Activated naive CD4-positive, alpha-beta T cell treated with anti-CD3 and anti-CD28 coated beads, Interleukin-2, amount 10 ng/mL, durations not matched to agents 7 days and 5 days (primary cell): ENCODE data around the gene REXO4.
"Not testable (repeated sequence)": the region's sequence is repeated elsewhere in the genome, so short reads cannot be mapped to it uniquely, and the experiment has no call there.

Source experiments
- CTCF ChIA-PET: fragments of 350-600 bp; sonication (Branson Sonifier 250); formaldehyde crosslinking; loops from one replicate; lab custom pipeline; 2021; ENCODE audit warnings: antibody characterized with exemption; lab: Charles Lee
- DNase-seq: peaks from one replicate; pipeline ENCODE4 v3.0.0-alpha.2; 2020
- H3K27ac Mint-ChIP-seq: one replicate; pipeline ENCODE4 v1.8.0; 2021; ENCODE audit warnings: mild to moderate bottlenecking, moderate library complexity, mixed read lengths
- H3K27me3 Mint-ChIP-seq: one replicate; pipeline ENCODE4 v1.8.0; 2021; ENCODE audit warnings: mild to moderate bottlenecking, mixed read lengths
- H3K36me3 Mint-ChIP-seq: one replicate; pipeline ENCODE4 v1.8.0; 2021; ENCODE audit warnings: mixed read lengths
- H3K4me1 Mint-ChIP-seq: one replicate; pipeline ENCODE4 v1.8.0; 2021; ENCODE audit warnings: mixed read lengths
- H3K4me3 Mint-ChIP-seq: one replicate; pipeline ENCODE4 v1.8.0; 2021; ENCODE audit warnings: mild to moderate bottlenecking, moderate library complexity, mixed read lengths
- H3K9me3 Mint-ChIP-seq: one replicate; pipeline ENCODE4 v1.8.0; 2021; ENCODE audit warnings: mixed read lengths

REXO4 gene

DNA sequence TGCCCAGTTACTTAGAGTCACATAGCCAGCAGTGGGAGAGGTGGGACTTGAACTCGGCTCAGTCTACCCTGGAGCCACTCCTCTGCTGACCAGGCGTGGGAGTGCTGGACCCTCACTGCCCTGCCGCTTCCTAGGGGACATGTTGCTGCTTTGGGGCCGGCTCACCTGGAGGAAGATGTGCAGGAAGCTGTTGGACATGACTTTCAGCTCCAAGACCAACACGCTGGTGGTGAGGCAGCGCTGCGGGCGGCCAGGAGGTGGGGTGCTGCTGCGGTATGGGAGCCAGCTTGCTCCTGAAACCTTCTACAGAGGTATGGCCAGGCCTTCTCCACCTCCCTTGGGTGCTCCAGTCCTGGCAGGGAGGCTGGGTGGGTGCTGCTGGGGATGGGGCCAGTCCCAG lies 38.6 kb upstream of the REXO4 start:
- Mint-ChIP-seq H3K27ac (no peak overlapping the region), H3K36me3 (no peaks in the 10 kb centered on the region), H3K27me3 (peaks cover 55% of the 10 kb centered on the region), H3K4me1 (peaks cover 10% of the 10 kb centered on the region), H3K9me3 (no peaks in the 10 kb centered on the region), H3K4me3 (no peak overlapping the region)
- DNase-seq = no peak
- CTCF ChIA-PET = interaction anchor here (1.3 to 1.4 kb wide), 2 partner anchors 14 to 29 kb away, joined by 3 read pairs; no protein-coding TSS in a partner anchor

DNA sequence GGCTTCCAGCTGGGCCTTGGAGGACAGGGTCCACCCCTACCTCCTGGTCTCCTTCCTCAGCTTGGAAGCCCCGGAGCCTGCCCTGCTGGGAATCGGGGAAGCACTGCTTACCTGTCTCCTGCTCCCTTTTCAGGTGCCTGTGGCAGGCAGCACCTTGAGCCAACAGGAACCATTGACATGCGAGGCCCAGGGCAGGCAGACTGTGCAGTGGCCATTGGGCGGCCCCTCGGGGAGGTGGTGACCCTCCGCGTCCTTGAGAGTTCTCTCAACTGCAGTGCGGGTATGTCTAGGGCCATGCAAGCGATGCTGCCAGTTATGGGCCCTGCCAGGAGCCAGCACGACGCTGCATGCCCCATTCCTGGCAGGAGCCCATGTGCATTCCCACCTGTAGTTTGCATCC lies 38.1 kb upstream of the REXO4 start:
- H3K27ac Mint-ChIP-seq = no peak overlapping the region
- H3K4me3 Mint-ChIP-seq = no peak overlapping the region
- CTCF ChIA-PET = interaction anchor here (1.3 to 1.4 kb wide), 2 partner anchors 14 to 29 kb away, joined by 3 read pairs; no protein-coding TSS in a partner anchor
- peaks cover 10% of the 10 kb centered on the region for H3K4me1 Mint-ChIP-seq
- no peaks in the 10 kb centered on the region for H3K9me3 Mint-ChIP-seq
- H3K36me3 Mint-ChIP-seq = no peaks in the 10 kb centered on the region
- DNase-seq = no peak
- H3K27me3 Mint-ChIP-seq = peaks cover 50% of the 10 kb centered on the region

DNA sequence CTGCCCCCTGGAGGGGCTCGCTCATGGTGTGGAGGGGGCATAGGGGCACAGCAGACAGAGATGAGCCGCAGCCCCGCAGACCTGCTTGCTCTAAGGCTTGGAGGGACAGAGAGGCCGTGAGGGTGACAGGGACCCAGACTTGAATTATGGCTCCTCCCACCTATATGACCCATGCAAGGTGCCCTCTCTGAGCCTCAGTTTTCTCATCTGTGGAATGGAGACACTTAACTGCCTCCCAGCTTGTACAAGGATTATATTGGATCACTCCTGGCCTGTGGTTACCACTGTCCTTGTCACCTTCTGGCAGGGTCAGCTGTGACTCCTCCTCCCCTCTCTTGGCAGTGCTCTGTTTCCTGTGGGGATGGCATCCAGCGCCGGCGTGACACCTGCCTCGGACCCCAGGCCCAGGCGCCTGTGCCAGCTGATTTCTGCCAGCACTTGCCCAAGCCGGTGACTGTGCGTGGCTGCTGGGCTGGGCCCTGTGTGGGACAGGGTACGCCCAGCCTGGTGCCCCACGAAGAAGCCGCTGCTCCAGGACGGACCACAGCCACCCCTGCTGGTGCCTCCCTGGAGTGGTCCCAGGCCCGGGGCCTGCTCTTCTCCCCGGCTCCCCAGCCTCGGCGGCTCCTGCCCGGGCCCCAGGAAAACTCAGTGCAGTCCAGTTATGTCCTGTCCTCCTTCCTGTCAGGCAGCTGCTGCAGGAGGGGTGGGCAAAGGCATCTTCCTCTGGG lies 37.3 kb upstream of the REXO4 start:
- CTCF ChIA-PET = interaction anchor here (1.4 kb wide), 1 partner anchor 30 kb away, joined by 3 read pairs; no protein-coding TSS in a partner anchor
- DNase-seq = no peak
- Mint-ChIP-seq H3K27ac (no peak overlapping the region), H3K4me1 (peaks cover 6% of the 10 kb centered on the region), H3K36me3 (no peaks in the 10 kb centered on the region), H3K27me3 (peaks cover 44% of the 10 kb centered on the region), H3K9me3 (no peaks in the 10 kb centered on the region), H3K4me3 (no peak overlapping the region)

DNA sequence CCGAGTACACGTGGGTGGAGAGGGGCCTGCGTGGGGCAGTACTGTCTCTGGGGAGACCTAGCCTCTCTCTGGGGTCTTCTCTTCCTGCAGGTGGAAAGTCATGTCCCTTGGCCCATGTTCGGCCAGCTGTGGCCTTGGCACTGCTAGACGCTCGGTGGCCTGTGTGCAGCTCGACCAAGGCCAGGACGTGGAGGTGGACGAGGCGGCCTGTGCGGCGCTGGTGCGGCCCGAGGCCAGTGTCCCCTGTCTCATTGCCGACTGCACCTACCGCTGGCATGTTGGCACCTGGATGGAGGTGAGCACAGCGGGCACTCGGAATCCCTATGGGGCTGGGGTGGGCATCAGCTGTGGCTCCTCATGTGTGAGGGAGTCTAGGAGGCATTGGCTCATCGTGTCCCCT lies 36.5 kb upstream of the REXO4 start:
- Mint-ChIP-seq H3K27me3 (peaks cover 36% of the 10 kb centered on the region), H3K27ac (no peak overlapping the region), H3K4me3 (no peak overlapping the region), H3K9me3 (no peaks in the 10 kb centered on the region), H3K4me1 (peaks cover 2% of the 10 kb centered on the region), H3K36me3 (no peaks in the 10 kb centered on the region)
- CTCF ChIA-PET = no interaction called here
- DNase-seq = no peak

DNA sequence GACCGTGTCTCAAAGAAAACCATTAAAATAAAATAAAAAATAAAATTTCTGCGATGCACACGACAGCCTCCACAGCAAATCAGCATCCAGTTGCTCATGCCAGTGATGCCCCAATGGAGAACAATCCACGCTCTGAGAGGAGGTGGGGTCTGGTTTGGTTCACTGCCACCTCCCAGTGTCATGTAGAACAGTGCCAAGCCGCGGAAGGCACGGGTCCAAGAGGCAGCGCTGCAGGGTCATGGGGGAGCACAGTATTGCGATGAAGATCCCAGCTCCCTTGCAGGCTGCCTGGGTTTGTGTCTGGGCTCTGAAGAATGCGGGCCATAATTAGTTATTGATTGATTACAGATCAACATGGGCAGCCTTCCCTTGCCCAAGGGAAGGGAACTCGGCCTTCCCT lies 35.8 kb upstream of the REXO4 start:
- H3K27ac Mint-ChIP-seq = no peak overlapping the region
- no peaks in the 10 kb centered on the region for H3K36me3 Mint-ChIP-seq
- no peaks in the 10 kb centered on the region for H3K4me1 Mint-ChIP-seq
- H3K9me3 Mint-ChIP-seq = no peaks in the 10 kb centered on the region
- CTCF ChIA-PET = interaction anchor here (1.7 kb wide), 1 partner anchor 32 kb away, joined by 3 read pairs; no protein-coding TSS in a partner anchor
- no peak for DNase-seq
- H3K27me3 Mint-ChIP-seq = peaks cover 29% of the 10 kb centered on the region
- H3K4me3 Mint-ChIP-seq = no peak overlapping the region

DNA sequence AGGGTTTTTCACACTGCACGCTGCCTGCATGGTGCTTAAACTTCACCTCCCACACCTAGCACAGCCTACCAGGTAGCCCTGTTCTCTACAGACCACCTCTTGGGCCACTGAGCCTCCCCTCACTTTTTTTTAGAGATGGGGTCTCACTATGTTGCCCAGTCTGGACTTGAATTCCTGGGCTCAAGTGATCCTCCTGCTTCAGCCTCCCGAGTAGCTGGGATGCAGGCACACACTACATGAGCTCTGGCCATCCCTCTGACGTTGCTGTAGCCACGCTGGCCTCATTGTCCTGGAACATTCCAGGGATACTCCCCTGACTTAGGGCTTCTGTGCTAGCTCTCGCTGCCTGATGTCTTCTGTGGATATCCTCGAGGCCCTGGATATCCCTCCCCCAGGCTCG lies 34.8 kb upstream of the REXO4 start:
- Mint-ChIP-seq H3K27me3 (peaks cover 19% of the 10 kb centered on the region), H3K9me3 (no peaks in the 10 kb centered on the region), H3K4me3 (no peak overlapping the region), H3K36me3 (no peaks in the 10 kb centered on the region), H3K27ac (no peak overlapping the region), H3K4me1 (no peaks in the 10 kb centered on the region)
- CTCF ChIA-PET = interaction anchor here (1.7 kb wide), 1 partner anchor 33 kb away, joined by 3 read pairs; no protein-coding TSS in a partner anchor
- no peak for DNase-seq

DNA sequence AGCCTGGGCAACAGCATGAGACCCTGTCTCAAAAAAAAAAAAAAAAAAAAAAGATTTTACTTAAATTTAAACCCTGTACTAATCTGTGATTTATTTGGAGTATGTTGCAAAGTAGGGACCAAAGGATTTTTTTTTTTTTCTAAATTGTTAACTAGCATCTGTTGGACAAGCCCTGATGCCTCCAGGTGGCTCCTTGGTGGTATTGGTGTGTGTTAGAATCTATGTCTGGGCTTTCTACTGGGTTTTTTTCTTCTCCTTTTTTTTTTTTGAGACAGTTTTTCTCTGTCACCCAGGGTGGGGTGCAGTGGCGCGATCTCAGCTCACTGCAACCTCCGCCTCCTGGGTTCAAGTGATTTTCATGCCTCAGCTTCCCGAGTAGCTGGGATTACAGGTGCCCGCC lies 34.1 kb upstream of the REXO4 start:
- CTCF ChIA-PET = interaction anchor here (1.7 kb wide), 1 partner anchor 33 kb away, joined by 3 read pairs; no protein-coding TSS in a partner anchor
- H3K9me3 Mint-ChIP-seq, H3K4me3 Mint-ChIP-seq, H3K4me1 Mint-ChIP-seq, H3K36me3 Mint-ChIP-seq, DNase-seq, H3K27ac Mint-ChIP-seq: not testable (repeated sequence)
- H3K27me3 Mint-ChIP-seq = peaks cover 23% of the 10 kb centered on the region

DNA sequence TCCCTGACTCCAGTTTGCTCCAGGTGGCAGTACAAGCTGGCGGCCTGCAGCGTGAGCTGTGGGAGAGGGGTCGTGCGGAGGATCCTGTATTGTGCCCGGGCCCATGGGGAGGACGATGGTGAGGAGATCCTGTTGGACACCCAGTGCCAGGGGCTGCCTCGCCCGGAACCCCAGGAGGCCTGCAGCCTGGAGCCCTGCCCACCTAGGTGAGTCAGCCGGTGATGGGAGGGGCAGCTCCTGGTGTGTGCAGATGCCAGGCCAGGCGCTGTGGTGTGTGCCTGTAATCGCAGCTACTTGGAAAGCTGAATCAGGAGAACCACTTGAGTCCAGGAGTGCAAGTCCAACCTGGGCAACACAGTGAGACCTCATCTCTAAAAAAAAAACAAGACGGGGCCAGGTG lies 31.9 kb upstream of the REXO4 start:
- Mint-ChIP-seq H3K27ac (no peak overlapping the region), H3K36me3 (no peaks in the 10 kb centered on the region), H3K9me3 (no peaks in the 10 kb centered on the region), H3K27me3 (peaks cover 19% of the 10 kb centered on the region), H3K4me3 (no peak overlapping the region), H3K4me1 (no peaks in the 10 kb centered on the region)
- CTCF ChIA-PET = no interaction called here
- no peak for DNase-seq

DNA sequence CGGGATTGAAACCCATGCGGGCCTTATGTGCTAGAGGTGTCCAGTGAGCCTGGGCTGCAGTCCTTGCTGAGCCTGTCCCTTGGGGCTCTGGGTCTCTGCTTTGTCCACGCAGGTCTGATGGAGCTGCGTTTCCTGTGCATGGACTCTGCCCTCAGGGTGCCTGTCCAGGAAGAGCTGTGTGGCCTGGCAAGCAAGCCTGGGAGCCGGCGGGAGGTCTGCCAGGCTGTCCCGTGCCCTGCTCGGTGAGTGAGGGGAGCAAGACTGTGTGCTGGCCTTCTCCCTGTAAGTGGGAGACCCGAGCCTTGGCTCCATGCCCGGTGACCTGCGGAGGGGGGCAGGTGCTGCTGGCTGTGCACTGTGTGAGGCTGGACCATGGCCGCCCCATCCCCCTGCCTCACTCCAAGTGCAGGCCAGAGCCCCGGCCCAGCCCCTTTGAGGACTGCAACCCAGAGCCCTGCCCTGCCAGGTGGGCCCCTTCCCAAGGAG lies 30.7 kb upstream of the REXO4 start:
- Mint-ChIP-seq H3K27me3 (peaks cover 12% of the 10 kb centered on the region), H3K4me1 (no peaks in the 10 kb centered on the region), H3K27ac (no peak overlapping the region), H3K4me3 (no peak overlapping the region), H3K9me3 (no peaks in the 10 kb centered on the region), H3K36me3 (no peaks in the 10 kb centered on the region)
- DNase-seq = no peak
- CTCF ChIA-PET = interaction anchor here (1.1 kb wide), 1 partner anchor 38 kb away, joined by 4 read pairs; no protein-coding TSS in a partner anchor

DNA sequence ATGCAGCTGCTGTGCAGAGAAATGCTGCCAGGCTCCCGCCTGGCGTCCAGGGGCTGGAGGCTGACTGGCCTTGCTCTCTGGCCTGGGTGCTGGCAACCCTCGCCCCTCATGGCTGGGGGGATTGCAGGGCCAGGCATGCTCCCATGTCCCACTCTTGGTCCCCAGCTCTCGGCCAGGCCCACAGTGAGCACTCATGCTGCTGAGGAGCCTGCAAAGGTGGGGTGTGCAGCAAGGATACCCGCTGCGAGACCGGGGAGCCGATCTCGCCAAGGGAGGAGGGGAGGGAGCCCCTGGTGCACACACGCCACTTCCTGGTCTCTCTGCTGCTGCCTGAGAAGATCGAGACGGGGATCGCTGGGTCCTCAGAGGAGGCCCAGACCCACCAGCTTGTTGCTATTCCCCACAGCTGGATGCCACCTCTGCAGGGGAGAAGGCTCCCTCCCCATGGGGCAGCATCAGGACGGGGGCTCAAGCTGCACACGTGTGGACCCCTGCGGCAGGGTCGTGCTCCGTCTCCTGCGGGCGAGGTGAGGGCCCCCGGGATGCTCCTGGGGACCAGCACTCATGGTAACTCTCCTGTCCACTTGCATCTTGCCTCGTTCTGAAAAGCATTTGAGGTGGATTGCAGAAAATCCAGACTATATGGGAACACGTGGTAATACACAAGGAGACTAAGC lies 27.6 kb upstream of the REXO4 start:
- H3K27me3 Mint-ChIP-seq = peaks cover 8% of the 10 kb centered on the region
- no peaks in the 10 kb centered on the region for H3K36me3 Mint-ChIP-seq
- H3K9me3 Mint-ChIP-seq = no peaks in the 10 kb centered on the region
- H3K27ac Mint-ChIP-seq = no peak overlapping the region
- no peak for DNase-seq
- no peak overlapping the region for H3K4me3 Mint-ChIP-seq
- H3K4me1 Mint-ChIP-seq = no peaks in the 10 kb centered on the region
- CTCF ChIA-PET = no interaction called here

DNA sequence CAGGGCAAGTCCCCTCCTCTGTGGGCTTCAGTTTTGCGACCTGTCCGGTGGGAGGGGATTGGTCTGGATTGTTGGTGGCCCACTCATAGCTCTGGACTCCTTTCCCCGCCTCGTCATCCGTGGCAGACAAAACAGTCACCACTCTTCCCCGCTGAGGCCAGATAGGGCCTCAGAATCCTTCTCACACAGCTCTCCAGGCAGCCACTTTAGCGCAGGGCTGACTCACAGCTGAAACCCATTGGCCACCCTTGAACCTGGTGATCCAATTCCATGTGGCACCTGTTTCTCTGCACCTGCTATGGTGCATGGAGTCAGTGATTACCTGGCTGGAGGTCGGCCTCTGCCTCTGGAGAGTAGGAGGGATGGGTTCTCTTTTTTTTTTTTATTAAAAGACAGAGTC lies 26.2 kb upstream of the REXO4 start:
- no peak overlapping the region for H3K4me3 Mint-ChIP-seq
- CTCF ChIA-PET = no interaction called here
- DNase-seq = no peak
- no peaks in the 10 kb centered on the region for H3K4me1 Mint-ChIP-seq
- H3K9me3 Mint-ChIP-seq = no peaks in the 10 kb centered on the region
- H3K27ac Mint-ChIP-seq = no peak overlapping the region
- peaks cover 8% of the 10 kb centered on the region for H3K27me3 Mint-ChIP-seq
- no peaks in the 10 kb centered on the region for H3K36me3 Mint-ChIP-seq

DNA sequence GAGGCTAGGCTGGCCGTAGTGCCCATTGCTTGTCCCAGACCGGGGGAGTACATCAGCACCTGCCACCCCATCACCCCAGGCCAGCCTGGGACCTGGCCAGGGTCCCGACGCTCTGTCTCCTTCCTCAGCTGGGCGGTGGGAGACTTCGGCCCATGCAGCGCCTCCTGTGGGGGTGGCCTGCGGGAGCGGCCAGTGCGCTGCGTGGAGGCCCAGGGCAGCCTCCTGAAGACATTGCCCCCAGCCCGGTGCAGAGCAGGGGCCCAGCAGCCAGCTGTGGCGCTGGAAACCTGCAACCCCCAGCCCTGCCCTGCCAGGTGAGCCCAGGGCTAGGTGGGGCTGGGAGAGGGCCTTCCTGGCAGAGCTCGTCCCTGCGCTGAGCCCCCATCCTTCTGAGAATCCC lies 25.4 kb upstream of the REXO4 start:
- CTCF ChIA-PET = no interaction called here
- Mint-ChIP-seq H3K4me1 (no peaks in the 10 kb centered on the region), H3K27ac (no peak overlapping the region), H3K36me3 (no peaks in the 10 kb centered on the region), H3K9me3 (no peaks in the 10 kb centered on the region), H3K27me3 (peaks cover 8% of the 10 kb centered on the region), H3K4me3 (no peak overlapping the region)
- DNase-seq = no peak

DNA sequence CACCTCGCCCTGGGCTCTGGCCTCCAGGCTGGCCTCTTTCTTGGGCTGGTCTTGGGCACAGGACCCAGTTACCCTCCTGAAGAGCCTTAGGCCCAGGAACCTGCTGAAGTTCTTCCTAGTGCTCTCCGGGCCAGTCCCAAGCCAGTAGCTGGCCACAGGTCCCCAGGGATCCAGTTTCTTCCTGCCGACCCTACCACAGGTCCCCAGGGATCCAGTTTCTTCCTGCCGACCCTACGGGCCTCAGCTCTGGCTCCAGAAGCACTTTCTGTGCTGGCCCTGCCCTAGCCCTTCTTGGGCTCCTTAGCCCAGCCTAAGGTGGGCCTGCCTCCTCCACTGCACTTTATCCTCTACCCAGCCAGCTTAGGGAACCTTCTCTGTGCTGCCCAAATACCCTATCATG lies 23.8 kb upstream of the REXO4 start:
- Mint-ChIP-seq H3K27me3 (peaks cover 4% of the 10 kb centered on the region), H3K27ac (no peak overlapping the region), H3K4me1 (no peaks in the 10 kb centered on the region), H3K36me3 (no peaks in the 10 kb centered on the region), H3K4me3 (no peak overlapping the region), H3K9me3 (no peaks in the 10 kb centered on the region)
- no peak for DNase-seq
- CTCF ChIA-PET = interaction anchor here (1.4 kb wide), 1 partner anchor 15 kb away, joined by 3 read pairs; no protein-coding TSS in a partner anchor

DNA sequence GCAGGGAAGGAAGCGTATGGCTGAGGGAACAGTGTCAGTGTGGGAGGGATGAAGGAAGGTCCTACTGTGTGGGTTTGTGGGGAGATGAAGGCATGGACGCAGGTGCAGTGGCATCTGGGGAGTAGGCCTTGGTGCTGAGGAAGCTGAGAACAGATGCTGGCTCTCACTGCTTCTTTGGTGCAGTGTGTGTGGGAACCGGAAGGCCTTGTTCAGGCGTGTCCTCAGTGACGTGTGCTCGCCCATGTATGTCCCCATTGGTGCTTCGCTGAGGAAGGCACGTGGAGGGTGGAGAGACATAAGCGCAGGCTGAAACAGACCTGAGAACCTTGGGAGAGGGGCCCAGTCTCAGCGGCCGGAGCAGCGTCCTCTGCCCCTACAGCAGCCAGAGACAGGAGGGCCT lies 23.1 kb upstream of the REXO4 start:
- H3K4me1 Mint-ChIP-seq = no peaks in the 10 kb centered on the region
- CTCF ChIA-PET = interaction anchor here (0.7 kb wide), 1 partner anchor 32 kb away, joined by 3 read pairs; no protein-coding TSS in a partner anchor
- H3K36me3 Mint-ChIP-seq = no peaks in the 10 kb centered on the region
- H3K27ac Mint-ChIP-seq = no peak overlapping the region
- no peaks in the 10 kb centered on the region for H3K9me3 Mint-ChIP-seq
- H3K27me3 Mint-ChIP-seq = peaks cover 4% of the 10 kb centered on the region
- H3K4me3 Mint-ChIP-seq = no peak overlapping the region
- DNase-seq = no peak
